HG02885 (cell line): ENCODE results near the gene LEKR1.
A peak's percentile ranks its signal among the peaks of the same experiment; 100 is the strongest.
"Not testable (repeated sequence)": the region's sequence is repeated elsewhere in the genome, so short reads cannot be mapped to it uniquely, and the experiment has no call there.

Experiments
- ATAC-seq: cut with Tn5 transposase; IDR thresholded peaks from one replicate; pipeline ENCODE4 v1.9.1; 2021; ENCODE audit warnings: mild to moderate bottlenecking; ENCODE audit not compliant: unreplicated experiment, poor library complexity

Gene LEKR1

GRCh38 chr3:156897851-156898250 is 71.7 kb downstream of the LEKR1 start:
- ATAC-seq, result not testable (repeated sequence)

GRCh38 chr3:156898296-156898880 is 72.2 kb downstream of the LEKR1 start:
- no peak for ATAC-seq

GRCh38 chr3:156899951-156900350 is 73.8 kb downstream of the LEKR1 start:
- no peak for ATAC-seq

- ATAC-seq, result no peak
Observed at GRCh38 chr3:156902916-156903315, 76.8 kb downstream of the LEKR1 start.

- no peak for ATAC-seq
Observed at GRCh38 chr3:156906275-156906674, 80.1 kb downstream of the LEKR1 start.

- ATAC-seq, result no peak
Observed at GRCh38 chr3:156908398-156908797, 82.2 kb downstream of the LEKR1 start.

- no peak for ATAC-seq
Observed at GRCh38 chr3:156910022-156910421, 83.9 kb downstream of the LEKR1 start.

- not testable (repeated sequence) for ATAC-seq
Observed at GRCh38 chr3:156910831-156911230, 84.7 kb downstream of the LEKR1 start.

GRCh38 chr3:156914300-156914699 is 88.1 kb downstream of the LEKR1 start:
- not testable (repeated sequence) for ATAC-seq

GRCh38 chr3:156915372-156915771 is 89.2 kb downstream of the LEKR1 start:
- ATAC-seq, result no peak

- no peak for ATAC-seq
Observed at GRCh38 chr3:156918746-156919145, 92.6 kb downstream of the LEKR1 start.

- no peak for ATAC-seq
Observed at GRCh38 chr3:156919818-156920217, 93.7 kb downstream of the LEKR1 start.

- ATAC-seq, result no peak
Observed at GRCh38 chr3:156920399-156920798, 94.2 kb downstream of the LEKR1 start.

GRCh38 chr3:156923349-156923748 is 97.2 kb downstream of the LEKR1 start:
- ATAC-seq, result no peak

- ATAC-seq, result no peak
Observed at GRCh38 chr3:156938724-156939123, 112.6 kb downstream of the LEKR1 start.

- no peak for ATAC-seq
Observed at GRCh38 chr3:156939315-156939714, 113.2 kb downstream of the LEKR1 start.

GRCh38 chr3:156941311-156941710 is 115.2 kb downstream of the LEKR1 start:
- ATAC-seq, result no peak

GRCh38 chr3:156948402-156949210 is 122.5 kb downstream of the LEKR1 start:
- no peak for ATAC-seq

- no peak for ATAC-seq
Observed at GRCh38 chr3:156952011-156952410, 125.9 kb downstream of the LEKR1 start.

GRCh38 chr3:156957715-156958114 is 131.6 kb downstream of the LEKR1 start:
- ATAC-seq, result peak; percentile 96

GRCh38 chr3:156963096-156963495 is 136.9 kb downstream of the LEKR1 start:
- ATAC-seq, result no peak

- ATAC-seq, result no peak
Observed at GRCh38 chr3:156964577-156964976, 138.4 kb downstream of the LEKR1 start.
